GM12878 (cell line): ENCODE measurements around the gene DNMT3B. TPM values are rescaled to one million over a fixed set of nuclear protein-coding genes. Genes with fewer than 3 reads are reported as not detected.

Experiments used
- ATAC-seq: fragments of 200-7000 bp; cut with Tn5 transposase; 3 replicates; pipeline ENCODE4 v1.9.1; 2020; ENCODE audit warnings: mild to moderate bottlenecking, moderate library complexity
- BruUV-seq: library from RNA; stranded (reverse); fragments of 400-500 nt; replicated peaks from 2 replicates; lab custom pipeline; 2021; lab: Mats Ljungman, UMichigan
- CTCF ChIA-PET: fragments of 300-600 bp; sonication (Branson Sonifier 250); formaldehyde crosslinking; extraction: SDS; loops from one replicate; lab custom pipeline; 2021; ENCODE audit warnings: inconsistent platforms; lab: Yijun Ruan, JAX
- POLR2A ChIA-PET: fragments of 350-600 bp; formaldehyde crosslinking; extraction: SDS; loops from one replicate; lab custom pipeline; 2021; ENCODE audit warnings: inconsistent platforms; lab: Charles Lee
- RAD21 ChIA-PET: fragments of 300-600 bp; sonication (Branson Sonifier 250); formaldehyde crosslinking; loops from one replicate; lab custom pipeline; 2023; ENCODE audit warnings: antibody characterized with exemption; ENCODE audit not compliant: unreplicated experiment; lab: Charles Lee
- SMC1A ChIA-PET: fragments of 300-600 bp; sonication (Branson Sonifier 250); formaldehyde crosslinking; loops from one replicate; lab custom pipeline; 2023; ENCODE audit not compliant: unreplicated experiment, uncharacterized antibody; lab: Charles Lee
- DNase-seq: peaks from one replicate; pipeline ENCODE4 v3.0.0-alpha.2; 2011; ENCODE audit warnings: low read depth, low spot score
- FAIRE-seq: peaks from 3 replicates; lab custom pipeline; 2011; peaks lifted over from hg19 to GRCh38; lab: Jason Lieb, UNC
- H2AFZ ChIP-seq: 2 replicates; pipeline ENCODE4 v1.6.0; 2011; ENCODE audit warnings: low read depth, low read length, control low read depth; ENCODE audit not compliant: control insufficient read depth
- H3K27ac ChIP-seq: 2 replicates; pipeline ENCODE4 v1.5.1; 2011; ENCODE audit warnings: control low read depth; ENCODE audit not compliant: control insufficient read depth, insufficient read depth
- H3K27me3 ChIP-seq, 2 experiments: replicated peaks in 1 of 2; 2 replicates each; pipeline versions ENCODE4 v1.6.0 to v1.6.1; 2011; ENCODE audit warnings: low read length in 1 of 2; ENCODE audit not compliant: control insufficient read depth in 2 of 2, insufficient read depth in 2 of 2
- H3K36me3 ChIP-seq, 2 experiments: 2 replicates each; pipeline ENCODE4 v1.5.1; 2011; ENCODE audit warnings: low read length in 1 of 2; ENCODE audit not compliant: control insufficient read depth in 2 of 2, insufficient read depth in 2 of 2
- H3K4me1 ChIP-seq: 2 replicates; pipeline ENCODE4 v1.6.1; 2011; ENCODE audit warnings: mild to moderate bottlenecking, low read length, moderate library complexity, mixed read lengths; ENCODE audit not compliant: control insufficient read depth, insufficient read depth
- H3K4me2 ChIP-seq: 2 replicates; pipeline ENCODE4 v1.6.0; 2011; ENCODE audit warnings: control low read depth; ENCODE audit not compliant: control insufficient read depth, insufficient read depth
- H3K4me3 ChIP-seq: fragments of 200-600 bp; sonication (generic); 2 replicates; pipeline ENCODE4 v1.5.1; 2016
- H3K79me2 ChIP-seq: 2 replicates; pipeline ENCODE4 v1.6.0; 2011; ENCODE audit warnings: low read length; ENCODE audit not compliant: control insufficient read depth, insufficient read depth
- H3K9ac ChIP-seq: 2 replicates; pipeline ENCODE4 v1.8.0; 2011; ENCODE audit warnings: low read length, control low read depth, mixed read lengths; ENCODE audit not compliant: control insufficient read depth, insufficient read depth
- H3K9me3 ChIP-seq: replicated peaks from 3 replicates; pipeline ENCODE4 v1.5.1; 2011; ENCODE audit warnings: mild to moderate bottlenecking, low read length; ENCODE audit not compliant: control insufficient read depth, insufficient read depth
- H4K20me1 ChIP-seq: 2 replicates; pipeline ENCODE4 v1.6.0; 2011; ENCODE audit not compliant: control insufficient read depth, insufficient read depth
- CBX5 ChIP-seq: sonication (generic); IDR thresholded peaks from 2 replicates; pipeline ENCODE4 v1.6.1; 2016; ENCODE audit warnings: low read depth, moderate library complexity, mild to moderate bottlenecking, inconsistent platforms
- EZH2 ChIP-seq: IDR thresholded peaks from 2 replicates; pipeline ENCODE4 v1.6.1; 2012; ENCODE audit warnings: low read depth, mild to moderate bottlenecking, control low read depth, inconsistent platforms, low read length, borderline replicate concordance; ENCODE audit not compliant: control insufficient read depth
- RAD21 ChIP-seq: IDR thresholded peaks from 2 replicates; pipeline ENCODE4 v1.6.1; 2011; ENCODE audit warnings: mild to moderate bottlenecking, low read depth, low read length, moderate library complexity; ENCODE audit not compliant: insufficient read depth
- STAT1 ChIP-seq: fragments of 450-650 bp; conservative IDR thresholded peaks from 2 replicates; pipeline ENCODE4 v1.6.1; 2014; ENCODE audit warnings: antibody characterized with exemption, mild to moderate bottlenecking
- ZBTB40 ChIP-seq: fragments of 450-650 bp; IDR thresholded peaks from 2 replicates; pipeline ENCODE4 v1.6.1; 2016; ENCODE audit warnings: mild to moderate bottlenecking, moderate library complexity, borderline replicate concordance
- WGBS: methylation state at CpG from one replicate; pipeline ENCODE4 v1.1.6; 2016; ENCODE audit warnings: low lambda C conversion rate; ENCODE audit not compliant: insufficient replicate concordance, insufficient coverage; ENCODE audit errors: missing lambda C conversion rate; 5-methylcytosine and 5-hydroxymethylcytosine counted together
- in situ Hi-C: fragments of 300-500 bp; cut with MboI; formaldehyde crosslinking; loops from 9 replicates; pipeline ENCODE4 v1.14.3; 2018; ENCODE audit warnings: mixed read lengths
- intact Hi-C: fragments of 100-400 bp; cut with micrococcal nuclease; formaldehyde crosslinking; loops from one replicate; pipeline ENCODE4 v1.14.2; 2022; ENCODE audit not compliant: unreplicated experiment
- polyA plus RNA-seq, 11 experiments: library from polyadenylated mRNA; depleted of rRNA in 4 of 11; unstranded in 6 of 11; stranded (reverse) in 5 of 11; fragments of >200 nt; fragmentation: Nextera tagmentation in 4 of 11; fragmentation: Illumina TruSeq in 1 of 11; extraction: Ambion mirVana in 4 of 11; extraction: Trizol in 1 of 11; gene quantifications; 1 replicate in 1 of 11; 2 replicates in 10 of 11; pipeline versions ENCODE4 v1.2.1 to v1.2.3, GENCODE V29; 2011 to 2016; ENCODE audit warnings: inconsistent platforms in 2 of 11, missing spikeins in 2 of 11, low read depth in 1 of 11
- total RNA-seq, 4 experiments: library from RNA; depleted of rRNA in 3 of 4; stranded (reverse); fragments of >200 nt in 3 of 4; fragmentation: Illumina TruSeq in 1 of 4; extraction: Trizol in 1 of 4; gene quantifications; 2 replicates each; pipeline versions ENCODE4 v1.2.1 to v1.2.3, GENCODE V29; 2013 to 2021

The DNMT3B gene
- total and polyA plus RNA-seq, 10 of the 15 experiments (the other 5 are each of a cell fraction or from before 2014, with no cell fraction given): 0.23 to 1.9 (median 1.1) TPM

GRCh38 chr20:32756156-32756555 is 6.0 kb upstream of the DNMT3B start:
- H2AFZ ChIP-seq: no peak overlapping the region
- in situ Hi-C loops (no loop called here), intact Hi-C loops (no loop called here)
- no peak overlapping the region for H3K27ac ChIP-seq
- H3K4me1 ChIP-seq: no peaks in the 10 kb centered on the region
- H3K27me3 ChIP-seq: no peaks in the 10 kb centered on the region
- FAIRE-seq (no peak), ATAC-seq (no peak), DNase-seq (no peak)
- no peak overlapping the region for H3K4me2 ChIP-seq
- H3K36me3 ChIP-seq: no peaks in the 10 kb centered on the region
- ChIA-PET POLR2A (no interaction called here), RAD21 (interaction anchor here (0.6 kb wide), 1 partner anchor 29 kb away, joined by 3 read pairs; no protein-coding TSS in a partner anchor), CTCF (interaction anchor here (2.1 kb wide), 1 partner anchor 22 kb away, joined by 5 read pairs; no protein-coding TSS in a partner anchor), SMC1A (no interaction called here)
- H3K79me2 ChIP-seq: no peaks in the 10 kb centered on the region
- WGBS: 8% methylated on average over 5 of the region's 5 CpGs
- TF ChIP-seq ZBTB40: no peak
- no peak for TF ChIP-seq CBX5
- TF ChIP-seq STAT1: no peak
- TF ChIP-seq EZH2: no peak
- no peak for TF ChIP-seq RAD21
- no TSS peak for BruUV-seq
- H3K9ac ChIP-seq: no peak overlapping the region
- no peaks in the 10 kb centered on the region for H3K9me3 ChIP-seq
- no peaks in the 10 kb centered on the region for H4K20me1 ChIP-seq
- no peak overlapping the region for H3K4me3 ChIP-seq
